GM21723 (cell line): ENCODE measurements around the gene AMOT.
A peak's percentile ranks its signal among the peaks of the same experiment; 100 is the strongest.

Experiments used
- ATAC-seq: cut with Tn5 transposase; IDR thresholded peaks from one replicate; pipeline ENCODE4 v1.9.1; 2021; ENCODE audit warnings: mild to moderate bottlenecking, moderate library complexity; ENCODE audit not compliant: unreplicated experiment

The AMOT gene

GRCh38 chrX:112841820-112842157 lies 1.2 kb upstream of the AMOT start:
- ATAC-seq, result no peak

- peak; percentile 98 for ATAC-seq
Observed at GRCh38 chrX:112841114-112841819, 636 bp upstream of the AMOT start.

- no peak for ATAC-seq
Observed at GRCh38 chrX:112839856-112840255, 775 bp downstream of the AMOT start.

- ATAC-seq, result no peak
Observed at GRCh38 chrX:112837531-112837930, 3.1 kb downstream of the AMOT start.

- no peak for ATAC-seq
Observed at GRCh38 chrX:112835019-112835418, 5.6 kb downstream of the AMOT start.

GRCh38 chrX:112834031-112834845 lies 6.4 kb downstream of the AMOT start:
- no peak for ATAC-seq

GRCh38 chrX:112832481-112833095 lies 8.0 kb downstream of the AMOT start:
- no peak for ATAC-seq

- no peak for ATAC-seq
Observed at GRCh38 chrX:112830540-112830939, 10.1 kb downstream of the AMOT start.

- ATAC-seq, result no peak
Observed at GRCh38 chrX:112827292-112827903, 13.2 kb downstream of the AMOT start.

- ATAC-seq, result no peak
Observed at GRCh38 chrX:112826023-112826422, 14.6 kb downstream of the AMOT start.

GRCh38 chrX:112822892-112823291 lies 17.7 kb downstream of the AMOT start:
- no peak for ATAC-seq

GRCh38 chrX:112820364-112821268 lies 20.0 kb downstream of the AMOT start:
- no peak for ATAC-seq

GRCh38 chrX:112819813-112820212 lies 20.8 kb downstream of the AMOT start:
- no peak for ATAC-seq

- ATAC-seq, result no peak
Observed at GRCh38 chrX:112819008-112819640, 21.5 kb downstream of the AMOT start.

GRCh38 chrX:112818114-112819007 lies 22.3 kb downstream of the AMOT start:
- ATAC-seq, result no peak

GRCh38 chrX:112816908-112817307 lies 23.7 kb downstream of the AMOT start:
- no peak for ATAC-seq

- ATAC-seq, result no peak
Observed at GRCh38 chrX:112814496-112814895, 26.1 kb downstream of the AMOT start.

- no peak for ATAC-seq
Observed at GRCh38 chrX:112812741-112813140, 27.9 kb downstream of the AMOT start.

GRCh38 chrX:112808651-112809195 lies 31.9 kb downstream of the AMOT start:
- ATAC-seq, result no peak
